NCI-H2227 (cell line): Measurements from ENCODE around the gene PCBD1.

Source experiments
- DNase-seq: peaks from one replicate; lab custom pipeline; 2025; ENCODE audit not compliant: unreplicated experiment; lab: John Stamatoyannopoulos, UW

Gene PCBD1

GRCh38 chr10:70905071-70906021, 17.0 kb upstream of the PCBD1 start:
- no peak for DNase-seq

DNA sequence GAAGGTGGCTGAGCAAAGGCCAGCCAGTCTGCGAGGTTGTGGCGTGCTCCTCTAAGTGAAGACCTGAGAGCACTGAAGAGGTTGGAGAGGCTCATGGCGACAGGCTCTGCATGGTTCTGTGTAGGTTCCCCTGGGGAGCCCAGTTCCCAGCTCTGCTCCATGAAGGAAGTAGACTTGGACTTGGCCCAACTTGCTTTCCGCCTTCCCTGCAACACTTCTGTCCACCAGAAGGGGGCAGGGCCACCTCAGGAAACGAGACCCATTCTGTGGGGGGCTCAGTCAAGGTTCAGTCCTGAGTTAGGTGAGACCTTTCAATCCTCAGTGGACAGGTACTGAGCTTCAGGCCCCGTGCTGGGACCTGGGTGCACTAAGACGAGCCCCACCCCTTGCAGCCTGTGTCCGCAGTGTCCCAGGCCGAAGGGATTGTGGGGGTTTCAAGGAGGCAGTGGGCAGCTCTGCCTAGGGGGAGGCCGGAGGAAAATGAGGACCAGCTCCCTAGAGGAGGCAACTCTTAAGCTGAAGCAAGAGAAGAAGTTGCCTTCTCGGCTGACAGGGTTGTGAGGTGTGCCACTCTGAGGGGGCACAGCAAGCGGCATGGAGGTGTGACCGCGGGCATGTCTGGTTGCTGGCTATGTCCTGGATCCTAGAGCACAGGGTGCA, 15.0 kb upstream of the PCBD1 start:
- peak; percentile 49 for DNase-seq

DNA sequence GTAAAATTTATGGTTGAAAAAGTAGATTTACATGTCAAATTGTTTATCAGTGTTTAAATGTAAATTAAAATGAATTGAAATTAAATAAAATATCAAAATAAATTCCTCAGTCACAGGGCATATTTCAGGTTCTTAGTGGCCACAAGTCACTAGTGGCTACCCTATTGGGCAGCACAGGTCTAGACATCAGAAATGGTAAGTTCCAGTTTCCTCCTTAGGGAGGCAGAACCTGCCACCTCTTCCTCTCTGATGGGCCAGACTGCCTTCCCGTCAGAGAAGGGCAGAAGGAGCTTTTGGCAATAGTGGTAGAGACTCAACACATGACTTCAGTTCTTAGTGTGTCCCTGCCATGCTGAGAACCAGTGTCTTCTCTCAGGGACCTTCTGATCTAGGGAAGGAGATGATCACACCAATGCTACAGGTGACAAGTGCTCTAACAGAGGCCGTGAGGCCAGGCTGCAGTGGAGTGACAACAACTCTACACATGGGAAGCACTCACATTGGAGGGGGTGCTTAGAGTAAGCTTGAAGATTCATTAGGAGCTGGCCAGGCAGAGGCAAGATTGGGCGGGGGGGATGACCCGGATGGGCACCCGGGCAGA, 14.4 kb upstream of the PCBD1 start:
- DNase-seq: no peak

DNA sequence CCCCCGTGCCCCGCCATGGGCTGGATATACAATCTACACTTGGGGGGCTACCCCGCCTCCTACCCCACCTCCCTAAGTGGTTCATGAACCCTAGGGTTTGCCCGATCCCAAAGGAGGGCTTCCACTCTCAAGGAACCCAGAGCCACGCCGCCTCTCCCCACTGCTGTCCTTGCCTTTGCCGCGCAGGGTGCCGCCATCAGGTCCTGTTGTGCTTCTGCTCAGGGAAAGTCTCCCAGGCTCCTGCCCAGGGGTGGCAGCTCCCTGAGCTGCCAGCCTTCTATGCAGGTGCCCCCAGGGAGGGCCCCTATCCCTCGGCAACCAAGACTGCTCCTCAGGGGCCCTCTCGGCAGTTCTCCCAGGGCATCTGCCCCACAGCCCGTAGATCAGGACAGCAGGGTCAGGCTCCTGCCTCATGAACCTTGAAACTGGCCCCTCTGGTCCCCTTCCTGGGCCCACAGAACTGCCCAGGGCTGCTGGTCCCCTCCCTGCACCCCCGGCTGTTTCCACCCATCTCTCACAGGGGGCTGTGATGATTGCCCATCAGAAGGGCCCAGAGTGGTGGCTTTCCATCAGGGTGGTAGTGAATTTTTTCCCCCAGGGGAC, 13.0 kb upstream of the PCBD1 start:
- DNase-seq: no peak

DNA sequence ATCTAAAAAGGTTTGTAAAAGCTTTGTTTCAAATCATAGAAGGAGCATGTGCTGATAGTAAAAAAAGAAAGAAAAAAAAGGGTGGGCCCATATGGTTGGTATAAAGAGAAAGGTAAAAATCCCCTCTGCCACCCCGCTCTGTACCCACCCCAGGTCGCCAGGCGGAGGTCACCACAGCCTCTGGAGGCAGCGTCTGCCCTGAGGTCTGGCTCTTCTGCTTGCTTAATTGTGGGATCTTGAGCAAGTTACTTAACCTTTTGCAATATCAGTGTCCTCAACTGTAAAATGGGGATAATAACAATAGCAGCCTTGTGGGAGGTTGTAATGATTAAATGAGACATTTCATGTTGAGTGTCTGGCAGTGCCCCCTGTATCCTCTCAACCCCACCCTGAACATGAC, 10.7 kb upstream of the PCBD1 start:
- DNase-seq: no peak

GRCh38 chr10:70898687-70899086, 10.3 kb upstream of the PCBD1 start:
- DNase-seq: no peak

GRCh38 chr10:70896551-70896950, 8.2 kb upstream of the PCBD1 start:
- no peak for DNase-seq

DNA sequence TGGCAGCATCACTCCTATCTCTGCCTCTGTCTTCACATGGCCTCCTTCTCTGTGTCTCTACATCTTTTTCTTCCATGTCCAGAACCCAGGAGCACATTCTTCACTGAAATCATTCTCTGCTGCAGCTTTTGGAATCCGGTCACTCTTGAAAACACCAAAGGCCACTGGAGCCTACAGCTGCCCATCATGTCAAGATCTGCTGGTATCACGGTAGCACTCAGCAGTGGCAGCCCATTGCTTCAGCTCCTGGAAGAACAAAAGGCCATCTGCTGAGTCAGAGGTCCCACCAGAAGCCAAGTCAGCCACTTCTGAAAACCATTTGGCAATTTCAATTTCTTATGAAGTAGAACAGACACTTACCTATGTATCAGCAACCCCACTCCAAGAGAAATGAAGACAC, 6.1 kb upstream of the PCBD1 start:
- no peak for DNase-seq

DNA sequence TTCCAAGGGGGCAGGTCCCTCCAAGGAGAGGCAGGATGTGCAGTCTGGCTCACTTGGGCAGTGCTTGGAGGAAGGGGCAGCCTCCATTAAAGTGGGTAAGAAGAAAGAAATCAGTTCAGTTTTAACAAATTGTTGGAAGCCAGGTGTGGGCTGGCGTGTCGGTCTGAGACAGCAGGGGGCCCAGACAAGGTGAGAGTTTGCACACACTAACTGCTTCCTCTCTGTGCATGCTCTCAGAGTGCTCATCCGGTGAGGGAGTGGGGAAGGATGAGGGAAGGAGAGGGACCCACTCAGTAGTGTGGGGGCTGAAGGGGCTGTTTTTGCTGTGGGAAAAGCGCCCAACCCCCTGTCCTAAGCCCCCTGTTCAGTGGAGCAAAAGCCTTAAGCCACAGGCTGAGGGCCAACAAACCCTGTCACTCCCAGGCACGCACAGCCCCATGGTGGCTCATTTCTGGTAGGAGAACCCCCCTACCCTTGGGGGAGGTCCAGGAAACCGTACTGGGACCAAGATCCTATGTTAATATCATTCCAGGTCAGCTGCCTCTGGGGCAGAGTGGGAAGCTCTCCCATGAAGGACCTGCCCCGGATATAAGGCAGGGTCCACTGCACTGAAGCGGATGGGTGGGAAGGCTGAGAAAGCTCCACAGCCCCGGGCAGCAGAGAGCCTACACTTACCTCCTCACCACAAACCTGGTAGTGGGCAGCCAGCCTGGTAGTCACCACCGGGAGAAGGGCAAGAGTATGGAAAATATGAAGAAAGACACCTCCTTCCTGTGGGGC, 5.1 kb upstream of the PCBD1 start:
- DNase-seq: no peak

DNA sequence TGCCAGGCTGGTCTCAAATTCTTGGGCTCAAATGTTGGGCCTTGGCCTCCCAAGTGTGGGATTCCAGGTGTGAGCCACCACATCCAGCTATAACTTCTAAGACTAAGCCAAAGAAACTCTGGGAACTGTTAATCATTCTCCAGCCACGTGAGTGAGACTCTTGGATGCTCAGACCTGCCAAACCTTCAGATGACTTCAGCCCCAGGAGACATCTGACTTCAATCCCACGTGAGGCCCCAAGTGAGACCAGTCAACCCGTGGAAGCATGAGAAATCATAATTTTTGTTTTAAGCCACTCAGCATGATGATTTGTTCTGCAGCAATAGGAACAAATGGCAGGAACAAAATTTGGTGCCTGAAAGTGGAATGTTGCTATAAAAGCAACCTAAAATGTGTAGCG, 4.3 kb upstream of the PCBD1 start:
- DNase-seq: no peak

GRCh38 chr10:70891627-70892026, 3.3 kb upstream of the PCBD1 start:
- DNase-seq: no peak

DNA sequence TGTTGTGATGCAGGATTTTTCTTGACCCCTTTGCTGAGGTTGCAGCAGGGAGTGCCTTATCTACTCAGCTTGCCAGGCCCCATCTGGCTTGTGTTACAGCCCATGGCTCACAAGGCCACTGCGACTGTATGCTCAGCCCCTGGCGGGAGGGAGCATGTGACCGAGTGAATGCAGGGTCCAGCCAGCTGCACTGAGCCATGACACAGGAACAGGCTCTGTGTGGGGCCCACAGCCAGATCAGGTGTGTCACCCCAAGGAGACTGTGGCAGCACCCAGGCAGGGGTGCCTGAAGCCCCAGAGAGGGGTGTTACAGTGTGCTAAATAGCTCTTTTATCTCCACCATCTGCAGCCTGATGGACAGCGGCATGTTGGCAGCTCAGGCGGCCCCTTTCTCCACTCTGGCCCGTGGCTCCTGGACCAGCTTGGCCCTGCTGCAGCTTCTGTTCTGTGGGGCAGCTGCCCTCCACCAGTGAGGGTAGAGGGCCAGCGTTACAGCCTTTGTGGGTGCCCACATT, 2.6 kb upstream of the PCBD1 start:
- DNase-seq: no peak

DNA sequence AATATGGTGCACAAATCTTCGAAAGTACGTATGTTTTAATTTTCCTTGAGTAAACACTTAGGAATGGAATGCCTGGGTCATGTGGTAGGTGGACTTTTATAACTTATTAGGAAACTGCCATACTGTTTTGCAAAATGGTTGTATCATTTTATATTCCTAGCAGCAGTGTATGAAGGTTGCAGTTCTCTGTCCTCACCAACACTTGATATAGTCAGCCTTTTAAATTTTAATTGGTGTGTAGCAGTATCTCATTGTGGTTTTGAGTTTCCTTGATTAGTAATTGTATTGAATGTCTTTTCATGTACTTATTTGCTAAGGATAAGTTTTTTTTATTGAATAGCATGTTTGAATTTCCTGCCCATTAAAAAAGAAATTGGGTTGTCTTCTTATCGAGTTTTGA, 926 bp upstream of the PCBD1 start:
- no peak for DNase-seq

- DNase-seq: no peak
Observed at GRCh38 chr10:70886921-70887665, 1.3 kb downstream of the PCBD1 start.

- DNase-seq: no peak
Observed at GRCh38 chr10:70885931-70886903, 2.1 kb downstream of the PCBD1 start.

DNA sequence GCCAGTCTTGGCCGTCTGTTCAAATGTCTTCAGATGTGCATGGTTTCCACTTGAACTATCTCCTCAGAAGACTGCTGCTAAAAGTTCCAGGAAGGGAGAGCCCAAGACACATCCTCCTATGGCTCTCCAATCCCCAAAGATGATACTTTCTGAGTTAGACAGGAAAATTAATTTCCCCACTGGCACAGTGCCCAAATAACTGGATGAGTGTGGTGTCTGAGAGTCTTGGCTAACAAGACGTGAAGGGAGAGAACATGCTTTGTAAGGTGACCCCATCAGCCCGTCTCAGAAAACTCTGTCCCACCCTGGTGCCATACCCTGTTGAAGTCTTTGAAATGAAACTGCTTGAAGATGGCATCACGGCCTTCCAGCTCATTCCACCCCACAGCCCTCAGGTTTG, 2.9 kb downstream of the PCBD1 start:
- no peak for DNase-seq

- no peak for DNase-seq
Observed at GRCh38 chr10:70884741-70885140, 3.6 kb downstream of the PCBD1 start.

DNA sequence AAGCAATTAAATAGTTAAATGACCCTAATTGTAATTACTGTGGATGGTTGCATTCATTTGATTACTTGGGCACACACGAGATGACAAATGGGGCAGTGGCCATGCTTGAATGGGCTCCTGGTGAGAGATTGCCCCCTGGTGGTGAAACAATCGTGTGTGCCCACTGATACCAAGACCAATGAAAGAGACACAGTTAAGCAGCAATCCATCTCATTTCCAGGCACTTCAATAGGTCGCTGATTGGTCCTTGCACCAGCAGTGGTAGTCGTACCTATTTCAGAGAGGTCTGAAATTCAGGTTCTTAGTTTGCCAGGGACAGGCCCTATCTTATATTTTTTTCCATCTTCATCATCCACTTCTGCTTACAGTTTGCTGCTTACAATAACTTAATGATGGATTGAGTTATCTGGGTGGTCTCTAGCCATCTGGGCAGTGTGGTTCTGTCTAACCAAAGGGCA, 8.3 kb downstream of the PCBD1 start:
- DNase-seq: peak; percentile 68

DNA sequence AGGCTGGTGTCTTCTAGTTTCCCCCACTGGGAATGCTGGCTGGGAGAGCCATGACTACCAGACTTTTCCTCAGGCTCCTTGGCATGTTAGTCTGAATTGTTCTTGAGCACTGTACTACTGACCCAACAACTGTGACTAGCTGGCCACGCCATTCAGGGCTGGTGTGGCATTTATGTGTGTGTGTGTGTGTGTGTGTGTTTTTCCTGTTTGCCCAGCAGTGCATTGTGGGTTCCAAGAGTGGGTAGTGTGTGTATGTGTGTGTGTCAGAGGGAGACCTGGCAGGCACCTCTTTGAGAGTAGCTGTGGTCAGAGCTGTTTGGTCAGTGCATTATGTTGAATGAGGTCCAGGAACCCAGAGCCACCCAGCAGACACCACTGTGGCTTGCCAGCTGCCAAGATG, 9.2 kb downstream of the PCBD1 start:
- no peak for DNase-seq
